GM19467 (cell line): ENCODE data around the gene OTOGL.
"Not testable (repeated sequence)": the region's sequence is repeated elsewhere in the genome, so short reads cannot be mapped to it uniquely, and the experiment has no call there.

ENCODE experiments used
- ATAC-seq: cut with Tn5 transposase; IDR thresholded peaks from one replicate; pipeline ENCODE4 v1.9.1; 2021; ENCODE audit warnings: mild to moderate bottlenecking, moderate library complexity; ENCODE audit not compliant: unreplicated experiment

Gene OTOGL

GRCh38 chr12:80129895-80130530 lies 30.7 kb downstream of the OTOGL start:
- ATAC-seq = no peak

DNA sequence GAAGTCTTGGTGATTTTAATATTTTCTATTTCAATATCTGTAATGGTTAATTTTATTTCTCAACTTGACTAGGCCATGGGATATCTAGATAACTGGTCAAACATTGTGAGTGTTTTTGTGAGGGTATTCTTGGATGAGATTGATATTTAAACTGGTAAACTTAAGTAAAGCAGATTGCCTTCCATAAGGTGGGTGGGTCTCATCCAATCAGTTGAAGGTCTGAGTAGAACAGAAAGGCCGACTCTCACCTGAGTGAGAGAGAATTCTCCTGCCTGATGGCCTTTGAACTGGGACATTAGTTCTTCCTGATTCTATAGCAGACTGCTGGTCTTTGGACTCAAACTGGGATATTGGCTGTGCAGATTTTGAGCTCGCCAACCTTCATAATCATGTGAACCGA lies 36.3 kb downstream of the OTOGL start:
- no peak for ATAC-seq

DNA sequence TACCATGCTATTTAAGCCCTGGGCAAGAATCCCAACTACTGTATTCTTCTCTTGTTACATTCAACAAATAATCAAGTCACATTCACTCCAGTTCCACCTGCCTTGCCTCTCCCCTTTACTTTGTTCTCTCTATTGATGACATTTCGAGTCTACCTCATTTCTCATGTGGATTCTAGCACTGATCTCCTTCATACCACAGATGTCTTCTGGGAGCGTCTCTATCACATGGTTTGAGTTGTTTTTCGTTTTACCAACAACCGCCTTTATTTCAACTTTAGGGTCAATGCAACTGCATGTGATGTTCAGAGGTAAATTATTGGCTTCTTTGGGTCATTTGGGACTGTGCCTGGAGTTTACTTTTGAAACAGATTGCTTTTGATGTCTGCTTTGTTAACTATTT lies 40.7 kb downstream of the OTOGL start:
- ATAC-seq = no peak

- ATAC-seq = no peak
These were observed 43.3 kb downstream of the OTOGL start for GRCh38 chr12:80142640-80143039.

GRCh38 chr12:80143537-80143936 lies 44.2 kb downstream of the OTOGL start:
- ATAC-seq = no peak

DNA sequence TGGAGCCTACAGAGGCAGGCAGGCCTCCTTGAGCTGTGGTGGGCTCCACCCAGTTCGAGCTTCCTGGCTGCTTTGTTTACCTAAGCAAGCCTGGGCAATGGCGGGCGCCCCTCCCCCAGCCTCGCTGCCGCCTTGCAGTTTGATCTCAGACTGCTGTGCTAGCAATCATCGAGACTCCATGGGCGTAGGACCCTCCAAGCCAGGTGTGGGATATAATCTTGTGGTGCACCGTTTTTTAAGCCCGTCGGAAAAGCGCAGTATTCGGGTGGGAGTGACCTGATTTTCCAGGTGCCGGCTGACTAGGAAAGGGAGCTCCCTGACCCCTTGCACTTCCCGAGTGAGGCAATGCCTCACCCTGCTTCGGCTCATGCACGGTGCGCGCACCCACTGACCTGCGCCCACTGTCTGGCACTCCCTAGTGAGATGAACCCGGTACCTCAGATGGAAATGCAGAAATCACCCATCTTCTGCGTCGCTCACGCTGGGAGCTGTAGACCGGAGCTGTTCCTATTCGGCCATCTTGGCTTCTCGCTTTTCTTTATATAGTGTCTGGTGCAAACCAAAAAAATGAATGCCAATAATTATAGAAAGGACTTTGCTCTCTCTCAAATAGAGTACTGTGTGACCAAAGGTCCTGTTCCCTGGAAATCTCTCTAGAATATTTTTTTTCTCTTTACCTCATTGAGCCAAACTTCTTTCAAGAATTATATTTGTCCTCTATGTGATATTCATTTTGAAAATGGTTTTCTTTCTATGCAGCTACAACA lies 50.4 kb downstream of the OTOGL start:
- ATAC-seq = not testable (repeated sequence)

GRCh38 chr12:80151131-80151530 lies 51.8 kb downstream of the OTOGL start:
- no peak for ATAC-seq

DNA sequence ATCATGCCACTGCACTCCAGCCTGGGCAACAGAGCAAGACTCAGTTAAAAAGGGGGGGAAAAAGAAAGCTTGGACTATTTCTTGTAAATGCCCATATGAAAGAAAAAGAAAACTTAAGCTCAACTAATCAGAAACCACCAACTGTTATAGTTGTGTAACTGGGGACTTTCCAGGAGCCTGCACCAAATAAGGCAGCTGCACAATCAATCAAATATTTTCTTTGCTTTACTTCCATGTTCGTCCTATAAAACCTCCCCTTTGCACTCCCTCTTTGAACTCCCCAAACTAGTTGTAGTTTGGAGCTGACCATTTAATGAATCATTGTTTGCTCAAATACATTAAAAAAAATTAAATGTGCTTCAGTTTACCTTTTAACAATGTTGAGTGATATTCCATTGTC lies 54.9 kb downstream of the OTOGL start:
- ATAC-seq = no peak

- ATAC-seq = no peak
These were observed 57.0 kb downstream of the OTOGL start for GRCh38 chr12:80156306-80156705.

DNA sequence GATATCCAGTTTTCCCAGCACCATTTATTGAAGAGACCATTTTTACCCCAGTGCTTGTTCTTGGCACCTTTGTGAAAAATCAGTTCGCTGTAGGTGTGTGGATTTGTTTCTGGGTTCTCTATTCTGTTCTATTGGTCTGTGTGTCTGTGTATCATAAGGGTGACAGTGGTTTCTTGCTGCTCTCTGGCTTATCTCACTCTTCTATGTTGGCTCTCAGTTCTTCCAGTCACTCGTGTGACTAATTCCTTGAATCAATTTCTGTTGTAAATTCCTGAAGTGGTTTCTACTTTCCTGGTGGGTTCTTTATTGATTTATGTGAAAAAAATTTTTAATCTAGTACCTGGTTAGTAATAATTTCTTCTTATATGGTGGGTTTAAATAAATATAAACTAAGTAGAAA lies 58.3 kb downstream of the OTOGL start:
- ATAC-seq = no peak

- ATAC-seq = no peak
These were observed 62.3 kb downstream of the OTOGL start for GRCh38 chr12:80161612-80162011.

DNA sequence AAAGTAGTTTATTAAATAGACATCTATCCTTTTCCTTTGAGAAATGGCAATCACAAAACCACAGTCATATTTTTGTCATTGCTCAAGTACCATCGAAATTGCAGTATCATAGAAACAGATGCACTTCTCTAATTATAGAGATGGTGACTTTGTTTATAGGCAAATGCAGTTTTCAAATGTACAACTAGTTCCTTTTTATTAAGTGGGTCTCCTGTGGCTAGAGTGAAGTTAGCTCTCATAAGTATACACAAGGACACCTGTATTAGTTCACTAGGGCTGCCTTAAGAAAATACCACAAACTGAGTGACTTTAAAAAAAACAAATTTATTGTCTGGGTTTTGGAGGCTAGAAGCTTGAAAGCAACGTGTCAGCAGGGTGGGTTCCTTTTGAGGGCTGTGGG lies 62.8 kb downstream of the OTOGL start:
- ATAC-seq = no peak

GRCh38 chr12:80165746-80166145 lies 66.4 kb downstream of the OTOGL start:
- ATAC-seq = no peak

DNA sequence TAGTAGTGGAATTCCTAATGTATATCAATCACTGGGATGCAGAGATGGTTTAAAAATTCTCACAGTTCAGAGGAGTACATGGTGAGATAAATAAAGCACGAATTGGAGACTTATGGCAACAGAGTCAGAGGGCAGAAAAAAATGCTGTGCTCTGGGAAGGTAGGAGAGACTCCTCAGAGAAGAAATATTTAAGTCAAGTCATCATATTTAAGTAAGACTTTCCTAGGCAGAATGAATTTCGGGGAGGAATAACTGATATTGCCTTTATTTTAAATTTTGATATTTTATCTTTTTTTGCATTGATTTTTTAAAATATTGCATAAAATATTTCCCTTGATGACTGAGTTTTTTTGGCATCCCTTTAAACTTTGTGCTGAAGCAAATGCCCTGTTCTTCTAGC lies 67.4 kb downstream of the OTOGL start:
- ATAC-seq = no peak

DNA sequence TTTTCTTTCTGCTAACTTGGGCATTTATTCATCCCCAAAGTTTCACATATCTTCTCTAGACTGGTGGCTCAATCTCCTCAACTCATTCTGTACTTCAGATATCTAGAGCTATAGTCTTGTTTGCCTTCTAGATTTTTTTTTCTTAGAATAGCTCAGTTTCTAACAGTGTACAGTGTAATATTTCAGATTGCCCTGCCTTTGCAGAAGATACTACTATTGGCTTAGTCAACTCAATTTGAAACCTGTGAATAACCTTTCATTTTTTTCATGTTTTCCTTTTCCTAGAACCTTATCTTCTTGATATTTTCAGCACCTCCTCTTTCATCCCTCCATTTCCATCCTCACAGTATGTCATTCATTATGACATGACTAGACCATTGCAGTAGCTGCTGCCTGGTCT lies 69.6 kb downstream of the OTOGL start:
- ATAC-seq = no peak

- ATAC-seq = no peak
These were observed 71.6 kb downstream of the OTOGL start for GRCh38 chr12:80170915-80171314.

DNA sequence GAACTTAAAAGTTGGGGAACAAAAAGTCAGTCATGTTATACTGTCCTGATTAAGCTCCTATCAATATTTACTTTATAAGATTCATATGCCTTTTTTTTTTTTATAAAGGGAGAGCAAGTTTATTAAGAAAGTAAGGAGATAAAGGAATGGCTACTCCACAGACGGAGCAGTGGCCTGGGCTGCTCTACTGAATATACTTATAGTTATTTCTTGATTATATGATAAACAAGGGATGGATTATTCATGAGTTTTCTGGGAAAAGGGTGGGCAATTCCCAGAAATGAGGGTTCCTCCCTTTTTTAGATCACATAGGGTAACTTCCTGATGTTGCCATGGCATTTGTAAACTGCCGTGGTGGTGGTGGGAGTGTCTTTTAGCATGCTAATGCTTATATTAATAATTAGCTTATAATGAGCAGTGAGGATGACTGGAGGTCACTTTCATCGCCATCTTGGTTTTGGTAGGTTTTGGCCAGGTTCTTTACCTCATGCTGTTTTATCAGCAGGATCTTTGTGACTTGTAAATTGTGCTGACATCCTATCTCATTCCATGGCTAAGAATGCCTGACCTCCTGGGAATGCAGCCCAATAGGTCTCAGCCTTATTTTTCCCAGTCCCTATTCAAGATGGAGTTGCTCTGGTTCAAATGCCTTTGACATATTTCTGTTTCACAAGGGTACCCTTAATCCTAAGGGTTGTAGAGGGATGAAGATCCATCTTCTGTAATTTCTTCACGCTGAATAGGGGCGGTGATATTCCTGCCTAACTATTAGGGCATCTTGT lies 73.9 kb downstream of the OTOGL start:
- no peak for ATAC-seq

DNA sequence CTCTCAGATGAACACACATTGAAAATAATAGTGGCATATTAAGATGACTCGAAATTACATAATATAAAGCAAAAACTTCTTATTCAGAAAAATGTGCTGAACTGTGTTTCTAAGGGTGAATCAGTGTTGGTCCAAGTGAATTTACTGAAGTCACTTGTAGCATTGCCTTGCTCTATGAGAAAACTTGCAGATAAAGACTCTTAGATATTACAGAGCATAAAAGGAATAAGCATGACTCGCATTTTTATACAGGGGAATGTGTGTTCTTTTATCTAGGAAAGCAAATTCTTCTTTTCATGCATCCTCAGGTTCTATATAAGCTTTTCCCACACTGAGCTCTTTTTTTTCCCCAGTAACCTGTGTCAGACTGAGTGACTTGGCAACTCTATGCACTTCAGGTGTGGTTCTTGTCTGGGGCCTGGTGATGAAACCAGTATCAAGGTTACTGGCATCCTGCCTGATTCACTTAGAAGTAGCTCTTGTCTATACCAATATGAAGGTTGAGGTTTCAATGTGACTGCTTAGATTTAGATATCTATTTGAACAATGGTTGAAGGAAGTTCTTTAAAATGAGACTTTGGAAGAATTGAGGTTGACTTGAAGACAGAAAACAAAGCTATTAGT lies 76.1 kb downstream of the OTOGL start:
- no peak for ATAC-seq

DNA sequence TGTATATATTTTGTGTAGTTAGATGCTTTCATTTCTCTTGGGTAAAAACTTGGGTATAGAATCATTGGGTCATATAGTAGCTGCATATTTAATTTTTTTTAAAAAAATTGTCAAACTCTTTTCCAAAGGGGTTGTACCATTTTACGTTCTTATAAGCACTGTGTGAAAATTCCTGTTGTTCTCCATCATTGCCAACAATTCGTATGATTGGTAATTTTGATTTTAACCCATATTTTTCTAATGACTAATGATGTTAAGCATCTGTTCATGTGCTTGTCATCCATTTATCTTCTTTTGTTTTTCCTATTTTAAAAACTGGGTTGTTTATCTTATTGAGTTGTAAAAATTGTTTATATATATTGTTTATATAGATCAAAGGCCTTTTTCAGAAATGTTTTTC lies 77.4 kb downstream of the OTOGL start:
- ATAC-seq = no peak

DNA sequence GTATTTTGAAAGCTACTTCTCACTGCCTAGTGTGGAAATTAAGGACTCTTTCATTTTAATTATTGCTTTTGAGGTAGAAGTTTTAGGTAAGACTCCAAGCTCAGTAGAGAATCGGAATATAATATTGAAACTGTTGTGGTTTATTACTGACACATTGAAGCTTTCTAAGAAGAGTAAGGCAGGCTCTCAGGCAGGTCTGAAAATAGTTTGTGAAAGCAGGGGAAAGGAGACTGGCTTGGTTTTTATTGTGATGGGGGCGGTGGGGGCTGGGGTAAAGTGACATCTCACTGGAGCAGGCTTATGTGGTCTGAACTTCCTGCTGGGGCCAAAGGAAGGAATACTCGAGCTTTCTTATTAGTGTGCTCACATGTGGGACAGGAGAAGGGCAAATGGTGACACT lies 79.5 kb downstream of the OTOGL start:
- ATAC-seq = peak; percentile 77

- no peak for ATAC-seq
These were observed 84.6 kb downstream of the OTOGL start for GRCh38 chr12:80183939-80184338.

DNA sequence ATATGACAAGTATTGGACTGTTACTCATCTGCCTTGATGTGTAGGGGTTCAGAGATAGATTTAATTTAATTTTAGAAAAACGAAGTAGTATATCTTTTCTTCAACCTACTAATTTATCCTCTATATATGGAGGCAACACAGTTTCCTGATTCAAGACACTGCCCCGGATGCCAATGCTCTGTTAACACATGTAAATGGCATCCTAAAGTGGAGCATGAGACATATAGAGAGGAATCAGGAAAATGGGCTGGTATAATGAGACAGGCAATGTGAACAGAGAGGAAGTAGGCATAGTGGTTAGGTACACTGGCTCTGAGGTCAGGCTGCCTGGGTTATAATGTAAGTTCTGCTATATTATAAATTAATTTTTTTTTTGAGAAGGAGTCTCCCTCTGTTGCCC lies 85.6 kb downstream of the OTOGL start:
- ATAC-seq = no peak
